Activated CD4-positive, alpha-beta T cell treated with anti-CD3 and anti-CD28 coated beads, Interleukin-2, amount 50 U/mL, for 24 hours (primary cell): ENCODE measurements around the gene C3orf49.

ENCODE experiments used
- DNase-seq, 2 donors: peaks; one replicate each; pipeline ENCODE4 v3.0.0-alpha.2; 2020; ENCODE audit warnings: low read depth in 1 of 2, low spot score in 1 of 2

C3orf49 gene, protein sequence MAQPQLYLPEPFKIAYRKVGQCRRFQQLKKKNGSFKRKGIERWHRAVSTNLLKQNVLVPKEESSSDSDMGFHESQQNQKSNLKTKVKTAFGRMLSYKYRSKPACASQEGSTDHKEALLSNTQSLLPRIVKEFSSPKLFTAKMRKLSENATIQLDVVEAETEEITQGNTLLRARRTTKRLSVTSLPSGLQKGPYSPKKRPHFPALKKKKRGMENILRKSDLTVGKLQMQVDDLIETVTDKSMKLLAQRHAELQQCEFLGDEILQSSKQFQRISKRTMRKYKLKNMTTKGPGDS

DNA sequence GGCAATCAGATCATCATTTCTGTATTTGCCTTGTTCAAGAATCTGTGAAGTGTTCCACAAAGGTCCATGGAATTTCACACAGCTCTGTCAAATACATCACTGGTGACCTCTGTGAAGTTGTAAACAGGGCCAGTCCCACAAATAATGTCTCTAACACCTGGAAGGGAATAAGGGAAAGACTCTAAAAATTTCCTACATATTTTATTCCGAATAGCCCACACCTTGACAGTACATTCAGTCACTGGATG lies at the start of gene C3orf49:
Gene C3orf49 (plus strand): TSS at position 149 of the 248 bp plus-strand sequence. CDS start 173 bp downstream, outside the sequence.
- no peak for DNase-seq

DNA sequence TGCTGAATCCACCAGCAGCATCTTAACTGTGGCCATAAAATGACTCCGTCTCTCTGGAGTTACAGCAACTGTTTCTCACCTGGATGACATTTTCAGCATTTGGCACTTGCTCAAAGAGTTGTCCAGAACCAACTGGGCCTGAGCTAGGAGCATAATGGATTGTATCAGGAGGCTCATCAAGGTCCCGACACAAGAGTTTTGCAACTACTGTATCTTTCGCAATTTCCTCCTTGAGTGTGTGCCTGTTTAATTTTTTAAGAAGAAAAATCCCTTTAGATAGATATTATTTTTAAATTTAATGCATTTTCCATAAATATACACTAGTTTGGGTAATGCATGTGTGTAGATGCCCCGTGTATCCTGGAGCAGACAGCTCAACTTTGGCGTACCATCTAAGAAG lies 44.3 kb upstream of the C3orf49 start:
- no peak for DNase-seq

DNA sequence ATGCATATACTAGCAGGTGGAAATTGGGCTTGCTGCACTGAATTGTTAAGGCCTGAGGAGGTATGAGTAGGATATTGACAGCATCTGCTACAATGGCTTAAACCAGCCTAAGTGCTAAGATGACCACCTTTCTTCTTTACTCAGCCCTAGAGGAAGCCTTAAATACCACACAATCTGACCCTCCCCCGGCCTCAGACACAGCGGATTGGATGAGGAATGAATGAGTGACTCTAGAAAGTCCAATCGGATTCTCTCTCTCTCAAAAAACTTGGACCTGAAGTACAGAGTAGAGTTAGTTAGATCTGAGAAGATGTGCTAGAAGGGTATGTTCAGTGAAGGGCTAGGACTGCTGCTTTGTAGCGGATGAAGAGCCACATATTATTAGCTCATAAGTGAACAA lies 39.9 kb upstream of the C3orf49 start:
- DNase-seq, result no peak

DNA sequence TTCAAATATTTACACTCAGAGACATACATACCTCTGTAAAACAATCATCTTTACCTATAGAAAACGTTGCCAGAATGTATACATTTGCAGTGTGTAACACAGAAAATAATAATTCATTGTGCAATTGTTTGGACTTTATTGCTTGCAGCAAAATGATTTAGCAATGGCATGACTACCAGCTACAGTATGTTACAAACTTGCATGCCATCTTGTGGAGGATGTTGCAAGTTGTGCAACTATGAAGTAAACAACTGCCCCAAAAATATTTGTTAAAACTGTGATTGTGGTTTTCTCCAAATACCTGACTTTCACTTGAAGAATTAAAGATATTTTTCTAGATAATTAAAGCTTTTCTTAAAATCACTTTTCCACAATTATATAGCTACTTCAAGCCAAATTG lies 27.1 kb upstream of the C3orf49 start:
- no peak for DNase-seq

DNA sequence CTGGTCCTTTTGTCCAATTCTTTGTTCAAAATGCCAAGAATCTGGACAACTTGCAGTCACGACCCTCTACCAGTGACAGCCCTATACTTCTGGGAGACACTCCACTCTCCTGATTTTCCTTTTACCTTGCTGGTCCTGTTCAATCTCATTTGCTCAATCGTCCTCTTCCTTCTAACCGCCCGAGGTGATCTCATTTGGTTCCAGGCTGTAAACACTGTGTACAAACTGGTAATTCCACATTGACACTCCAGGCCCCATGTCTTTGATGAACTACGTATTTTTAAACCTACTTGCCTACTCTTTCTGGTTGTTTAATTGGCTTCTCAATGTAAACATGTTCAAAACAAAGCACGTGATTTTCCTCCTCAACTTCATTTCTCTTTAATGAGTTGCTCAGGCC lies 23.7 kb upstream of the C3orf49 start:
- no peak for DNase-seq

DNA sequence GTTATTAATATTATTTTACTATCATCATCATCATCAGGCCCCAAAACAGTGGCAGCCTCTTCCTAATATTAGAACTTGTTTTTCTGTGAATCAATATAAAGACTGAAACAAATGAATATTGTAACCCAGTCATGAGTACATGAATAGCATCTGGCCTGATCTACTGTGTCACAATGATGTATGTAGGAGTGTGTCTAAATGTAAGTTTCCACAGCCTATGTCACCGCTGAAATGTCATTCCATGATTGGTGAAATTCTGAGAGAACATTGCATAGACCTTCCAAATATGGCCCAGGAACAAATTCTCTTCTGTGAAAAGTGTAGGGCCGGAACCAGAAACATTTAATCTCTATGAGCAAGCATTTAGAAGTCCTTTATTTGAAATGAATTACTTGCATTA lies 20.6 kb upstream of the C3orf49 start:
- DNase-seq, result no peak

DNA sequence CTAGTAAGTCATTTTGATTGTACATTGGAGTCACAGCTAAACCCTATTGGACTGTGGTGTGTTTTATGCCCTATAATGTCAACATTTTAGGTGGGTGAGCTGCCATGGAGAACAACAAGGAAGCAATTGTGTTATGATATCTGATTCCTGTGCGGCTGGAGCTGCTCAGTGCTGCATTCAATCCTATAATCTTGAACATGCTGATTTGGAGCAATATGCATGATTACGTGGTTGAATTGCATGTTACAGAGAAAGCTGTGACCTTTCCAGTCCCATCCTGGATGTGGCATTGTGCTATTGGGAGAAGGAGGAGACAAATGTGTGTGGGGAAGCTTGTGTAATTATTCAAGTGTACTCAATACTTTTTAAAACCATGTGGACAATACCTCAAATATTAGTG lies 20.1 kb upstream of the C3orf49 start:
- no peak for DNase-seq

DNA sequence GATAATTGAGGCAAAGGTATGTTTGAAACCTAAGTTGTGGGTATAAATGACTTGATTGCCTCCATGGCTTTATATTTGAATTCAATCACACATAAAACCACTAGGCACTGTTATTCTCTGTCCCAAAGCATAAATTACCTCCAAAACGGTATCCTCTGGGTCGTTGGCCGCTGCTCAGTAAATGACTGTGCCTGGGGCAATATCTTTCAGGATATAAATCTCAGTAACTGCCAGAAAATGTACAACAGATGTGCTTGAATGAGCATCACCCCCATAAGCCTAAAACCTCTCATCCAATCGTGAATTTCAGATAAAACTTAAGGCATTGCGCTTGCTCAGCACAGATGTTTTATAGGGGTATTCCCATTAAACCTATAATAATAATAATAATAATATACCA lies 19.0 kb upstream of the C3orf49 start:
- no peak for DNase-seq

DNA sequence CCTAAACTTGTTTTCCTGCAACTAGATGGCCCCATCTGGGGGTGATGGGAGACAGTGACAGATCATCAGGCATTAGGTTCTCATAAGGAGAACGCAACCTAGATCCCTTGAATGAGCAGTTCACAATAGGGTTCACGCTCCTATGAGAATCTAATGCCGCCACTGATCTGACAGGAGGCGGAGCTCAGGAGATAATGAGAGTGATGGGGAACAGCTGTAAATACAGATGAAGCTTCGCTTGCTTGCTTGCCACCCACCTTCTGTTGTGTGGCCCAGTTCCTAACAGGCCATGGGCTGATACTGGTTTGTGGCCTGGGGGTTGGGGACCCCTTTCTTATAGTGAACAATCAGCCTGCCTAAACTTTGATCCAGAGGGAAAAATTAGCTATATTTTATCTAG lies 15.2 kb upstream of the C3orf49 start:
- no peak for DNase-seq

DNA sequence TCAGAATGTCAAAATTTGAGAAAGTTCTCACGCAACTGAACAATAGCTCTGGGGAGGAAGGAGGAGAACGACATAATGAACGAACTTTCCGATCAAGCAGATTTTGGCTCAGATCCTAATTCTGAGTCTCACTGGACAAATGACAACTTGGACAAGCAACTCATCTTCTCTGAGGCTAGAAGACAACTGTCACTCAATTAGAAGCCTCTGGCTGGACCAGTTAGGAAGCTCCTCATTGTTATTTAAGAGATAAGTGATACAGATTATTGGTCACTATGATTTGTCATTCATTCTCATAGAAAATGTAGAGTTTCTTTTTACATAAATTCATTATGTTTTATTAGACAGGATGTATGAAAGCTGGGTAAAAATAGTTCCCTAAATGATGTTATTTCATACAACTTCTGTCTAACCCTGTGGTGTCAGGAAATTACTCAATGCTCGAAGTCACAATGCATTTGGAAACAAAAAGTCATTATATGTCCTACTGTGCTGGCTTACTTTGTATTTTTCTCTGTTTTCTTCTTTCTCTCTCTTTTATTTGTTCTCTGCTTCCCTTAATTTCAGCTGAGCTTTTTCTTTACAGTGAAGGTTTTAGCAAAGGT lies 11.0 kb upstream of the C3orf49 start:
- no peak for DNase-seq

DNA sequence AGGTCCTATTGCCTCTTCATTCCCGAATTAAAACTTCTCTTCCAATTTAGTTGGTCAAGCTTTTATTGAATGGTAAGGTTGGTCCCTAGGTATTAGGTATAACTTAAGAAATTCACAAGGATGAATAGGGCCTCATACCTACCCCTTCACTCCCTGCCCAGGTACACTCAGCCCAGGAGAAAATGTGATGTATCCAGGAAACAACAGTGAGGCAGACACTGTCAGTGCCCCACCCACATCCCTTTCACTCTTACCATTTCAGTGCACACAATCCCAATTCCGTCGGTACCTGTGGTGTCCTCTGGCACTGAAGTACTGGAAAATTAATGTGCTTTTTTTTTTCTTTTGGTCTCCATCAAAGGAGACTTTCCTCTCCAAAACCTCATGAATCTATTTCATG lies 10.5 kb upstream of the C3orf49 start:
- DNase-seq, result no peak

DNA sequence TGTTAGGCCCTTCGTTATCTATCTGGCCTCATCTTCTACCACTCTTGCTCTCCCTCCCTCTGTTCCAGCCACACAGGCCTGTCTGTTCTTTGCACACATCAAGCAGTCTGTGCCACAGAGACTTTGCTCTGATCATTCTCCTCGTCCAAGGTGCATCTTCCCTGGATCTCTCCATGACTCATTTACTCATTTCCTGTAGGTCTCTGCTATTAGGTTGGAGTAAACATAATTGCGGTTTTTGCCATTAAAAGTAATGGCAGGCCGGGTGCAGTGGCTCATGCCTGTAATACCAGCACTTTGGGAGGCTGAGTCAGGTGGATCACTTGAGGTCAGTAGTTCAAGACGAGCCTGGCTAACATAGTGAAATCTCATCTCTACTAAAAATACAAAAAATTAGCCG lies 9.5 kb upstream of the C3orf49 start:
- DNase-seq, result no peak

DNA sequence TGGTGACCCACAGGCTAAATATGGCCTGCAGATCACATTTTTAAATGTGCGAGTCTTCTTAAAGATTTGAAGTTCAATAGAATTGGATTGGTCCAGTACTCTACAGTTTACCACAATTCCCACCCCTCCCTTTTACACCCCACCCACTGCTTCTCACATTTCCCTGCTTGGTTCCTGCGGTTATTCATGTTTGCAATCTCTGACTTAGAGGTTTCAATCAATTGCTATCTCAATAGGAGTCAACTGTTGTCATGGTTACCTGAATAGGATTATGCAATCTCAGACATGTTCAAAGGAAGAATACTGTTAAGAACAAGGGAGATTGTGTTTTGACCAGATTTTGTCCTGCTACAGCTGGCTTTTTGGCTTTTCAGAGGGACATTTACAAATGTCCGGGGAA lies 4.9 kb upstream of the C3orf49 start:
- DNase-seq, result no peak

DNA sequence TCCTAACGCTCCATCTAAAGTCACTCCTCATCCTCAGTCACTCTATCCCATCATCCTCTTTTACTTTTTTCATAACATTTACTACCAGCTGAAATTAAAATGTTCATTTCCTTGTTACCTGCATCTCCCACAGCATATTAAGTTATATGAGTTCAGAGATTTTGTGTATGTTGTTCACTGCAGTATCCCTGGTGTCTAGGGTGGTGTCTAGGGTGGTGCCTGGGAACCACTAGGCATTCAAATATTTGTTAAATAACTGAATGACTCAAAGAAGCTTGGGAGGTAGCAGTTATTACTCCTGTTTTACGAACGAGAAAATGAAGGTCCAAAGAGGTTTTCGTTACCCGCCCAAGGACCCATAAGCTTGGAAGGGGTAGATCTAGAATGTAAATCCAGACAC lies 1.9 kb upstream of the C3orf49 start:
- DNase-seq, result no peak

DNA sequence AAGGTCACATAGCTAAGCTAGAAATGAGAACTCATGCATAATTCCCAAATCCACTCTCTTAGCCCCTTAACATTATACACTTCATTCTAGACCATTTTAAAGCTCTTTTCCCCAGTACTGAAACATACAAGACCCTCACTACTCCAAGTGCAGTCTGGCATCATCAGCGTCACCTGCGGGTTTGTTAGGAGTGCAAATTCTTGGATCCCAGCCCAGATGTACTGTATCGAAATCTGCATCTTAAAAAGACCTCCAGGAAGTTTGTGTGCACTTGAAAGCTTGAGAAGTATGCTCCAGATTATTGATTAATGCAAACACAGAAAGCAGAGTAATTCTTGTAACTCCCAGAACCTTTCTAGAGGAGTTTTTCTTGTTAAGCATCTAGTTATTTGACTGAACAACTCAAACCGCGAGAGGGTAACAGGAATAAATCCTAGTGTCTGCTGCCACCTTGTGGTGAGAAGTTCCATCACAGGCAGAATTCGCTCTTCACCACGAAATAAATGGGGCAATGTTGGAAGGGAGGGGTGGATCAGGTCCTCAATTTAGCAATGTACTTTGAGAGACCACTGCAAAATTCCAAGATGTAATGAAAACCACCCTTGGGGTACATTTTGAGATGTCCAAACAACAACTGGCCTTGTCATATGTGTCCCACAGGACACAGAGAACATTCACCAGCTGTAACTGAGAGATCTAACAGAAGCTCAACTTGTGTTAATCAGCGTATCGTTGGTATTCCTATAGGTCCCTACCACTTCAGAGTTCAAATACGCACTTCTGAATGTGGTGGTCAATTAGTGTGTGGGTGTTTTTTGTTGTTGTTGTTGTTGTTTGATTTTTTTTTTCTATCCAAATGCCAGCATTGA lies 583 bp upstream of the C3orf49 start:
- peak; percentile 35 to 49 for DNase-seq

DNA sequence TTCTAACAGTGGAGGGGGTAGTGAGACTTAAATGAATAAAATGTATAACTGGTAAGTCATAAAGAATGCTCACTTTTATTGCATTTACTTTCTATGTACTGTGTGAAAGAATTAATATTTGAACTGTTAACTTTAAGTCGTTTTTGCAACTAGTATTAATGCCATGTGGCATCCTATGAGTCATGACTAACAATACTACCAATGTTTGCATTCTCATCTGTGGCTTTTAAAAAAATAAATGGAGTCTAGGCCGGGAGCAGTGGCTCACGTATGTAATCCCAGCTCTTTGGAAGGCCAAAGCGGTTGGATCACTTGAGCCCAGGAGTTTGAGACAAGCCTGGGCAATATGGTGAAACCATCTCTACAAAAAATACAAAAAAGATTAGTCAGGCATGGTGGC lies 5.2 kb downstream of the C3orf49 start:
- no peak for DNase-seq

DNA sequence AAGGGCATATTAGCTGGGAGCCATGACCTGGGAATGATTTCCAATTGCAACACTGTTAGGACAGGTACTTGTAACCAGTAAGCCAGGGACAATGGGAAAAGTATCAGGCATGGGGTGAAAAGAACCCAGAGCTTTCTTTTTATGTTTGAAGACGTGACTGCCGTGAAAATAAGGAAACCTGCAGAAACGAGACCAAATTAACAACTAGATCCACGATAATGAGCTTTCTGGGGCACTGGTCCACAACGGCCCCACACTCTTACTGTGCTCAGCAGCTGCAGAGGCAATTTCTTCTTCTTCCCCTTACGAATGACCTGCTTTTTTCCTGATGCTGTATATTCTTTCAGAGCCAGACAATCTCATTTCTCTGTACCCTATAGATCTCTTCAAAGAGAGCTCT lies 11.4 kb downstream of the C3orf49 start:
- DNase-seq, result no peak

DNA sequence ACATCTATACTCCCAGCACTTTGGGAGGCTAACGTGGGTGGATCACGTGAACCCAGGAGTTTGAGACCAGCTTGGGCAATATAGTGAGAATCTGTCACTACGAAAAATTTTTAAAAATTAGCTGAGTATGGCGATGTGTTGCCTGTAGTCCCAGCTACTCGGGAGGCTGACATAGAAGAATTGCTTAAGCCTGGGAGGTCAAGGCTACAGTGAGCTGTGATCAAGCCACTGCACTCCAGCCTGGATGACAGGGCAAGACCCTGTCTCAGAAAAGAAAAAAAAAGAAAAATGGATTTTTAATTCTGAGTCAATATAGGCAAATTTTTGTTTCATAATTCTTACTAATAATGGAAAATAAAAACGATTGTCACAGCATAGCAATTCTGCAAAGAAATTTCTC lies 13.3 kb downstream of the C3orf49 start:
- DNase-seq, result no peak

DNA sequence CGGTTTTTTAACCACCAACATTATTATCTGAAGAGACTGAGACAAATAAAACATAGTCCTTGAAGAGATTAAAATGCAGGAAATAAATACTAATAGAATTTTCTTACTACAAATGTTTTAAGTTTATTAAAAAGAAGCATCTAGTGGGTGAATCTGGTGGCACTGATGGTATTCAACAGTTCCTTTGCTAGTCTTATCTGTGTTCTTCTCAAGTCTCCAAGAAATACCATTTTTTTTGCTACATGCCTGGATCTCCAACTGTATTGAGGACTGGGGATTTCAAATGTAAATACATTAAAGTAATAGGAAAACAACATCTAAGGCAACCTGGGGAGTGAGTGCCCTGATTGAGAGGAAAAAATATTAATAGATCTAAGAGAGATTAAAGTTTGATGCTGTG lies 22.6 kb downstream of the C3orf49 start:
- no peak for DNase-seq

DNA sequence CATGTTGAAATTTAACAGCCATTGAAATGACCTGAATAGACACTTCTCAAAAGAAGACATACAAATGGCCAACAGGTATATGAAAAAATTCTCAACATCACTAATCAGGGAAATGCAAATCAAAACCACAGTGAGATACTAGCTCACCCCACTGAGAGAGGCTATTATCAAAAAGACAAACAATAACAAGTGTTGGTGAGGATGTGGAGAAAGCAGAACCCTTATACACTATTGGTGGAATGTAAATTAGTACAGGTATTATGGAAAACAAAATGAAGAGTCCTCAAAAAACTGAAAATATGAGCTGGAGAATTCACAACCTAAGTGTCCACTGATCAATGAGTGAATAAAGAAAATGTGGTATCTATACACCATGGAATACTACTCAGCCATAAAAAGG lies 23.0 kb downstream of the C3orf49 start:
- DNase-seq, result no peak

DNA sequence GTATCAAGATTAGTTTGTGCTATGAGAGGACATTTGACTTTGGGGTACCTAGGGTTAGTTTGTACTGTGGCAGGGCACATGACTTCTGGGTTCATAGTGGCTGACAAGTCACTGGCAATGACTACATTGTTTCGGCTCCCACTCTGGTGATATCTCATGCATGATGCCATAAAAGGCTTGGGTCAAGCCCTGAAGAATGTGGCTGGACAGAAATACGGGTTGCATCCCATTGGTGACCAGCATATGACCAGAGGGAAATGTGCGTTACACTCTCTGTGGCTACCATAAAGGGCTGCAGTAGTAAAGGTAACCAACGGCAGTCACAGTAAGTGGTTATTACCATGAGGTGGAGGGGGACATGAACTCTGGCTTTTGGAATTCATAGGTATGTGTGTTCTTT lies 26.1 kb downstream of the C3orf49 start:
- DNase-seq, result no peak

DNA sequence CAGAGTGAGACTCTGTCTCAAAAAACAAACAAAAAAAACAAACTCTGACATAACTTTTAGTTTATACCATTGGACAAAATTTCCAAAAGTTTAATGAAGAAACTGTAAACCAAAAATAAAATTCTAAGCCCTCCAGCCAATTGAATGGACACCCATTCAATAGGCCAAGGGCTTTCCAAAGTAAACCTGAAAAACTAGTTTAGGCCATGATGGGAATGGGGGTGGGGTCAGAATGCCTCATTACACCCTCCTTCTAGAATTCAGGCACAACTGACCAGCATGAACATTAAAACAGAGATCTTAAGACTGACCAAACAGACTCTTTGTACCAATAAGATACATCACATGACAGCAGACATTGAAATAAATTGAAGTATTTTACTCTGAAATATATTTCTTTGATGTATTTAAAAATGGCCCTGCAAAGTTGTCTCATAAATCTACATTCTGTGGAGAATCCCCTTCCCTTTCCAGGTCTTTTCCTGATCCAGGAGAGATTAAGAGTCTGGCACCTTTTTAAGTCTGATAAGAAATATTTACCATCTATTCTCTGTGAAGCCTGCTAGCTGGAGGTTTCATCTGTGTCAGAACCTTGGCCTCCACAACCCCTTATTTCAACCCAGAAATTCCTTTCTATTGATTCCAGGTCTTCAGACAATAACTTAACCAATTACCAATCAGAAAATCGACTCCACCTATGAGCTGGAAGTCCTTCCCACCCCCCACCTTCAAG lies 28.8 kb downstream of the C3orf49 start:
- no peak for DNase-seq
